Umbilical cord (tissue), 2 donors: ENCODE data around the gene SMARCD2. TPM values are rescaled to one million over a fixed set of nuclear protein-coding genes. Genes with fewer than 3 reads are reported as not detected.
"Not testable (repeated sequence)": the region's sequence is repeated elsewhere in the genome, so short reads cannot be mapped to it uniquely, and the experiment has no call there.

Experiments used
- DNase-seq: peaks from one replicate; pipeline ENCODE4 v3.0.0-alpha.2; 2015; ENCODE audit warnings: low spot score
- total RNA-seq: library from RNA; depleted of rRNA; stranded (reverse); fragments of >200 nt; gene quantifications from one replicate; pipeline ENCODE4 v1.2.3, GENCODE V29; 2014; ENCODE audit warnings: low replicate concordance; ENCODE audit not compliant: insufficient read depth

The SMARCD2 gene
- total RNA-seq: 103 TPM

GRCh38 chr17:63842540-63843386 lies at the start of gene SMARCD2:
Gene SMARCD2 (minus strand): TSS chr17:63842685. CDS start chr17:63842674, 11 bp downstream.
- peak; percentile 99 for DNase-seq

GRCh38 chr17:63889026-63889848 lies 46.8 kb upstream of the SMARCD2 start:
- peak; percentile 20 for DNase-seq

GRCh38 chr17:63885119-63885518 lies 42.6 kb upstream of the SMARCD2 start:
- DNase-seq: not testable (repeated sequence)

- DNase-seq: not testable (repeated sequence)
Observed at GRCh38 chr17:63882626-63883126, 40.2 kb upstream of the SMARCD2 start.

GRCh38 chr17:63881935-63882601 lies 39.6 kb upstream of the SMARCD2 start, which contains the start of gene GH2:
Gene GH2 (minus strand): TSS chr17:63881944. CDS start chr17:63881801, 143 bp downstream.
- peak; percentile 13 for DNase-seq

- not testable (repeated sequence) for DNase-seq
Observed at GRCh38 chr17:63881337-63881736, 38.9 kb upstream of the SMARCD2 start.

- DNase-seq: no peak
Observed at GRCh38 chr17:63880706-63881105, 38.2 kb upstream of the SMARCD2 start.

GRCh38 chr17:63878413-63878812 lies 35.9 kb upstream of the SMARCD2 start:
- DNase-seq: not testable (repeated sequence)

- DNase-seq: not testable (repeated sequence)
Observed at GRCh38 chr17:63874693-63875092, 32.2 kb upstream of the SMARCD2 start.

GRCh38 chr17:63874061-63874626 lies 31.7 kb upstream of the SMARCD2 start:
- DNase-seq: not testable (repeated sequence)

- not testable (repeated sequence) for DNase-seq
Observed at GRCh38 chr17:63873577-63873976, 31.1 kb upstream of the SMARCD2 start, which contains the start of gene CSH2. Gene CSH2 (minus strand): TSS chr17:63873677. CDS start chr17:63873614, 63 bp downstream.

GRCh38 chr17:63871646-63872365 lies 29.3 kb upstream of the SMARCD2 start:
- DNase-seq: not testable (repeated sequence)

GRCh38 chr17:63870292-63870665 lies 27.8 kb upstream of the SMARCD2 start:
- DNase-seq: not testable (repeated sequence)

- not testable (repeated sequence) for DNase-seq
Observed at GRCh38 chr17:63869491-63870291, 27.2 kb upstream of the SMARCD2 start.

GRCh38 chr17:63866625-63867024 lies 24.1 kb upstream of the SMARCD2 start:
- DNase-seq: not testable (repeated sequence)

- no peak for DNase-seq
Observed at GRCh38 chr17:63859257-63859656, 16.8 kb upstream of the SMARCD2 start.

GRCh38 chr17:63856425-63856824 lies 13.9 kb upstream of the SMARCD2 start:
- DNase-seq: not testable (repeated sequence)

GRCh38 chr17:63855185-63855584 lies 12.7 kb upstream of the SMARCD2 start:
- no peak for DNase-seq

- DNase-seq: no peak
Observed at GRCh38 chr17:63854709-63855108, 12.2 kb upstream of the SMARCD2 start.
